C4-2B (cell line): ENCODE measurements around the gene UBR4.
"Not testable (repeated sequence)": the region's sequence is repeated elsewhere in the genome, so short reads cannot be mapped to it uniquely, and the experiment has no call there.

Experiments
- H3K27ac ChIP-seq: fragments of 450-650 bp; 2 replicates; pipeline ENCODE4 v1.5.1; 2017
- CTCF ChIP-seq: fragments of 450-650 bp; conservative IDR thresholded peaks from 2 replicates; pipeline ENCODE4 v1.5.1; 2017; ENCODE audit warnings: mild to moderate bottlenecking
- ZFX ChIP-seq: fragments of 450-650 bp; IDR thresholded peaks from 2 replicates; pipeline ENCODE4 v1.6.1; 2017

The UBR4 gene

GRCh38 chr1:19222979-19223824 lies 13.1 kb upstream of the UBR4 start:
- TF ChIP-seq CTCF = no peak
- no peak for TF ChIP-seq ZFX
- no peak overlapping the region for H3K27ac ChIP-seq

- H3K27ac ChIP-seq = no peak overlapping the region
- TF ChIP-seq ZFX (no peak), CTCF (no peak)
Observed at GRCh38 chr1:19222573-19222972, 12.5 kb upstream of the UBR4 start.

GRCh38 chr1:19220991-19221390 lies 10.9 kb upstream of the UBR4 start:
- no peak overlapping the region for H3K27ac ChIP-seq
- no peak for TF ChIP-seq CTCF
- no peak for TF ChIP-seq ZFX

- no peak overlapping the region for H3K27ac ChIP-seq
- TF ChIP-seq ZFX (no peak), CTCF (no peak)
Observed at GRCh38 chr1:19220080-19220846, 10.2 kb upstream of the UBR4 start.

GRCh38 chr1:19219451-19219850 lies 9.4 kb upstream of the UBR4 start:
- TF ChIP-seq CTCF (no peak), ZFX (no peak)
- H3K27ac ChIP-seq = no peak overlapping the region

- not testable (repeated sequence) for H3K27ac ChIP-seq
Observed at GRCh38 chr1:19216585-19216984, 6.5 kb upstream of the UBR4 start.

- H3K27ac ChIP-seq = no peak overlapping the region
- TF ChIP-seq CTCF (no peak), ZFX (no peak)
Observed at GRCh38 chr1:19213580-19213979, 3.5 kb upstream of the UBR4 start.
